Neural progenitor cell (in vitro differentiated cells): ENCODE data around the gene PSMG1.

Experiments
- CTCF ChIP-seq: fragments of 200-600 bp; sonication (generic); IDR thresholded peaks from 2 replicates; pipeline ENCODE4 v1.5.1; 2017; ENCODE audit warnings: antibody characterized with exemption, mild to moderate bottlenecking
- EZH2phosphoT487 ChIP-seq: fragments of 200-600 bp; sonication (generic); IDR thresholded peaks from 2 replicates; pipeline ENCODE4 v1.6.1; 2017; ENCODE audit warnings: antibody characterized with exemption

DNA sequence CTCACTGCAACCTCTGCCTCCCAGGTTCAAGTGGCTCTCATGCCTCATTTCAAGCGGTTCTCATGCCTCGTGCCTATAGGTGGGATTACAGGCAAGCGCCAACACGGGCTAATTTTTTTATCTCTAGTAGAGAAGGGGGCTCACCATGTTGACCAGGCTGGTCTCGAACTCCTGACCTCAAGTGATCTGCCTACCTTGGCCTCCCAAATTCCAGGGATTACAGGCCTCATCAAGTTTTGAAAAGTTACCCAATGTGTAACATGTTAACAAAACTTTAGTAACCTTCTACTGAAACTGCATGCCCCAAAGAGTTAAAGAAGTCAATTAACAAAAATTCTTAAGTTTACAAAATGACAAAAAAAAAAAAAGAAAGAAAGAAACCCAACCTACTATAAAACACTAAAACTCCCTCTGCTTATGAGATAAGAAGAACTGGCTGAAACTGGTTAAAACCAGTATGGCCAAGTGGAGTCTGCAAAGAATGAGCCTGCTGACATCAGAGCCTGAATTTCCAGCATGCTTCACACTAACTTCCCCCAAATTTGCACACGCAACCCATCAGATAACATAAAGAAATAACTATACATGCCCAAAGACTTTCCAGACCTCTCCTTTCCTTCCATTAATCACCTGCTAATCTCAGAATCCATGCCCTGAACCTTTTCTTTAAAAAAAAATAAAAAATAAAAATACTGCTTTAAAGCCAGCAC, 25.5 kb upstream of the PSMG1 start:
- TF ChIP-seq CTCF (no peak), EZH2phosphoT487 (no peak)
